ENCODE measurements around the gene RAP1A.
A peak's percentile ranks its signal among the peaks of the same experiment; 100 is the strongest.
"Not testable (repeated sequence)": the region's sequence is repeated elsewhere in the genome, so short reads cannot be mapped to it uniquely, and the experiment has no call there.

Gene RAP1A

GRCh38 chr1:111631502-111631901, 11.9 kb downstream of the RAP1A start:
- DNase-seq = no peak

GRCh38 chr1:111632771-111633170, 13.2 kb downstream of the RAP1A start:
- not testable (repeated sequence) for DNase-seq

- no peak for DNase-seq
Measured at GRCh38 chr1:111633736-111634247, 14.2 kb downstream of the RAP1A start.

- DNase-seq = no peak
Measured at GRCh38 chr1:111635324-111636009, 15.9 kb downstream of the RAP1A start.

- no peak for DNase-seq
Measured at GRCh38 chr1:111638320-111638719, 18.7 kb downstream of the RAP1A start.

GRCh38 chr1:111639602-111640198, 20.1 kb downstream of the RAP1A start:
- DNase-seq = no peak

- DNase-seq = no peak
Measured at GRCh38 chr1:111643097-111643496, 23.5 kb downstream of the RAP1A start.

GRCh38 chr1:111643696-111644095, 24.1 kb downstream of the RAP1A start:
- DNase-seq = no peak

- DNase-seq = no peak
Measured at GRCh38 chr1:111644506-111644905, 24.9 kb downstream of the RAP1A start.

- DNase-seq = no peak
Measured at GRCh38 chr1:111647736-111648135, 28.1 kb downstream of the RAP1A start.

GRCh38 chr1:111648806-111649205, 29.2 kb downstream of the RAP1A start:
- DNase-seq = no peak

GRCh38 chr1:111649227-111649626, 29.6 kb downstream of the RAP1A start:
- DNase-seq = no peak

GRCh38 chr1:111649648-111650047, 30.1 kb downstream of the RAP1A start:
- no peak for DNase-seq

- no peak for DNase-seq
Measured at GRCh38 chr1:111653709-111654108, 34.1 kb downstream of the RAP1A start.

GRCh38 chr1:111654839-111655238, 35.2 kb downstream of the RAP1A start:
- DNase-seq = no peak

GRCh38 chr1:111656086-111657017, 36.8 kb downstream of the RAP1A start:
- peak; percentile 41 for DNase-seq

GRCh38 chr1:111658622-111659021, 39.0 kb downstream of the RAP1A start:
- DNase-seq = no peak

- DNase-seq = no peak
Measured at GRCh38 chr1:111660204-111661150, 40.9 kb downstream of the RAP1A start.

- no peak for DNase-seq
Measured at GRCh38 chr1:111664652-111665051, 45.1 kb downstream of the RAP1A start.

GRCh38 chr1:111665497-111665896, 45.9 kb downstream of the RAP1A start:
- no peak for DNase-seq

- no peak for DNase-seq
Measured at GRCh38 chr1:111666828-111667227, 47.2 kb downstream of the RAP1A start.

- no peak for DNase-seq
Measured at GRCh38 chr1:111669268-111669667, 49.7 kb downstream of the RAP1A start.
